RWPE2 (cell line): ENCODE results near the gene CORO7.

ENCODE experiments used
- ATAC-seq: fragments of 200-7000 bp; cut with Tn5 transposase; 3 replicates; pipeline ENCODE4 v1.9.1; 2021; ENCODE audit warnings: low read depth
- DNase-seq: peaks from one replicate; pipeline ENCODE4 v3.0.0-alpha.2; 2020; ENCODE audit warnings: low spot score
- H3K27ac ChIP-seq: fragments of 450-650 bp; 2 replicates; pipeline ENCODE4 v1.5.1; 2017; ENCODE audit warnings: mild to moderate bottlenecking; ENCODE audit not compliant: poor library complexity, severe bottlenecking
- H3K27me3 ChIP-seq: fragments of 250-450 bp; sonication (Bioruptor Pico); 2 replicates; pipeline ENCODE4 v1.5.1; 2021; ENCODE audit warnings: mild to moderate bottlenecking, moderate library complexity; ENCODE audit not compliant: insufficient read depth, poor library complexity, severe bottlenecking
- H3K36me3 ChIP-seq: fragments of 250-450 bp; sonication (Bioruptor Pico); 2 replicates; pipeline ENCODE4 v1.5.1; 2020; ENCODE audit warnings: low read depth, mild to moderate bottlenecking, moderate library complexity
- H3K4me1 ChIP-seq: fragments of 250-450 bp; sonication (Bioruptor Pico); 2 replicates; pipeline ENCODE4 v1.5.1; 2021; ENCODE audit warnings: mild to moderate bottlenecking, moderate library complexity; ENCODE audit not compliant: insufficient read depth, poor library complexity, severe bottlenecking
- H3K4me3 ChIP-seq: fragments of 250-450 bp; sonication (Bioruptor Pico); 2 replicates; pipeline ENCODE4 v1.5.1; 2021; ENCODE audit warnings: mild to moderate bottlenecking, moderate library complexity; ENCODE audit not compliant: severe bottlenecking
- H3K9me3 ChIP-seq: fragments of 250-450 bp; sonication (Bioruptor Pico); 2 replicates; pipeline ENCODE4 v1.5.1; 2021; ENCODE audit warnings: mild to moderate bottlenecking, moderate library complexity; ENCODE audit not compliant: severe bottlenecking
- CTCF ChIP-seq: fragments of 450-650 bp; IDR thresholded peaks from one replicate; pipeline ENCODE4 v1.5.1; 2017; ENCODE audit warnings: mild to moderate bottlenecking, moderate library complexity; ENCODE audit not compliant: poor library complexity, severe bottlenecking

The CORO7 gene

GRCh38 chr16:4435337-4436067, 19.1 kb upstream of the CORO7 start:
- H3K4me1 ChIP-seq = no peaks in the 10 kb centered on the region
- ATAC-seq (no peak), DNase-seq (no peak)
- peaks cover 82% of the 10 kb centered on the region for H3K36me3 ChIP-seq
- TF ChIP-seq CTCF = no peak
- H3K27me3 ChIP-seq = no peaks in the 10 kb centered on the region
- H3K9me3 ChIP-seq = no peaks in the 10 kb centered on the region
- H3K4me3 ChIP-seq = no peak overlapping the region
- no peak overlapping the region for H3K27ac ChIP-seq

- H3K27me3 ChIP-seq = no peaks in the 10 kb centered on the region
- no peaks in the 10 kb centered on the region for H3K9me3 ChIP-seq
- no peak for DNase-seq
- H3K4me3 ChIP-seq = no peak overlapping the region
- no peaks in the 10 kb centered on the region for H3K4me1 ChIP-seq
- ATAC-seq = no peak
- TF ChIP-seq CTCF = no peak
- peaks cover 78% of the 10 kb centered on the region for H3K36me3 ChIP-seq
- no peak overlapping the region for H3K27ac ChIP-seq
Measured at GRCh38 chr16:4433914-4434787, 17.8 kb upstream of the CORO7 start.

- no peak for TF ChIP-seq CTCF
- Histone ChIP-seq H3K36me3 (peaks cover 74% of the 10 kb centered on the region), H3K27me3 (no peaks in the 10 kb centered on the region), H3K4me1 (no peaks in the 10 kb centered on the region), H3K4me3 (no peak overlapping the region), H3K9me3 (no peaks in the 10 kb centered on the region), H3K27ac (no peak overlapping the region)
- DNase-seq = no peak
- no peak for ATAC-seq
Measured at GRCh38 chr16:4433228-4433627, 16.8 kb upstream of the CORO7 start.

- Histone ChIP-seq H3K27me3 (no peaks in the 10 kb centered on the region), H3K27ac (no peak overlapping the region), H3K4me3 (no peak overlapping the region), H3K4me1 (peaks cover 10% of the 10 kb centered on the region), H3K9me3 (no peaks in the 10 kb centered on the region), H3K36me3 (peaks cover 58% of the 10 kb centered on the region)
- ATAC-seq = no peak
- DNase-seq = no peak
- TF ChIP-seq CTCF = no peak
Measured at GRCh38 chr16:4431023-4431422, 14.6 kb upstream of the CORO7 start.
